Activated CD4-positive, alpha-beta memory T cell treated with anti-CD3 and anti-CD28 coated beads for 36 hours (primary cell): Measurements from ENCODE around the gene MPP3. TPM values are rescaled to one million over a fixed set of nuclear protein-coding genes. Genes with fewer than 3 reads are reported as not detected.

Source experiments
- CTCF ChIA-PET: fragments of 350-600 bp; sonication (Branson Sonifier 250); formaldehyde crosslinking; loops from one replicate; lab custom pipeline; 2021; ENCODE audit warnings: antibody characterized with exemption, inconsistent platforms; lab: Charles Lee
- POLR2A ChIA-PET: fragments of 350-600 bp; sonication (Branson Sonifier 250); formaldehyde crosslinking; loops from one replicate; lab custom pipeline; 2021; ENCODE audit warnings: antibody characterized with exemption; lab: Charles Lee
- DNase-seq: peaks from one replicate; pipeline ENCODE4 v3.0.0-alpha.2; 2020
- H3K27ac Mint-ChIP-seq: one replicate; pipeline ENCODE4 v1.8.0; 2021; ENCODE audit warnings: mixed read lengths
- H3K27me3 Mint-ChIP-seq: one replicate; pipeline ENCODE4 v1.8.0; 2021; ENCODE audit warnings: mixed read lengths
- H3K36me3 Mint-ChIP-seq: one replicate; pipeline ENCODE4 v1.8.0; 2021; ENCODE audit warnings: mixed read lengths
- H3K4me1 Mint-ChIP-seq: one replicate; pipeline ENCODE4 v1.8.0; 2021; ENCODE audit warnings: low read depth, mixed read lengths
- H3K4me3 Mint-ChIP-seq: one replicate; pipeline ENCODE4 v1.8.0; 2021; ENCODE audit warnings: mild to moderate bottlenecking, mixed read lengths
- H3K9me3 Mint-ChIP-seq: one replicate; pipeline ENCODE4 v1.8.0; 2021; ENCODE audit warnings: mixed read lengths
- intact Hi-C: fragments of 100-400 bp; cut with micrococcal nuclease; formaldehyde crosslinking; loops from one replicate; pipeline ENCODE4 v1.15.1; 2023
- total RNA-seq, 2 experiments: library from RNA; stranded (reverse); gene quantifications; one replicate each; pipeline ENCODE4 v1.2.3, GENCODE V29; 2021

Gene MPP3
- total RNA-seq, 2 experiments from 2014 or later: 0.41 to 0.62 TPM

GRCh38 chr17:43767053-43767712 is 65.8 kb downstream of the MPP3 start:
- Mint-ChIP-seq H3K9me3 (no peaks in the 10 kb centered on the region), H3K4me1 (no peaks in the 10 kb centered on the region), H3K36me3 (peaks cover 12% of the 10 kb centered on the region), H3K27ac (no peak overlapping the region), H3K4me3 (no peak overlapping the region), H3K27me3 (no peaks in the 10 kb centered on the region)
- intact Hi-C loops: no loop called here
- ChIA-PET CTCF (interaction anchor here (0.6 to 13.6 kb wide), 24 partner anchors 10 to 283 kb away, joined by 3 to 582 read pairs (median 4); partner anchors contain the start of genes CD300LG, CFAP97D1, DHX8 and DUSP3), POLR2A (interaction anchor here (1.0 kb wide), 1 partner anchor 10 kb away, joined by 4 read pairs; no protein-coding TSS in a partner anchor)
- DNase-seq: no peak

GRCh38 chr17:43766413-43767052 is 66.4 kb downstream of the MPP3 start:
- ChIA-PET CTCF (interaction anchor here (0.6 to 13.6 kb wide), 39 partner anchors 10 to 283 kb away, joined by 3 to 582 read pairs (median 4); partner anchors contain the start of genes CD300LG, CFAP97D1, DHX8 and DUSP3), POLR2A (interaction anchor here (1.0 kb wide), 1 partner anchor 11 kb away, joined by 4 read pairs; no protein-coding TSS in a partner anchor)
- no peaks in the 10 kb centered on the region for H3K9me3 Mint-ChIP-seq
- no peaks in the 10 kb centered on the region for H3K27me3 Mint-ChIP-seq
- no peak overlapping the region for H3K27ac Mint-ChIP-seq
- H3K36me3 Mint-ChIP-seq: peaks cover 8% of the 10 kb centered on the region
- H3K4me1 Mint-ChIP-seq: no peaks in the 10 kb centered on the region
- intact Hi-C loops: no loop called here
- no peak overlapping the region for H3K4me3 Mint-ChIP-seq
- peak; percentile 59 for DNase-seq

- peak; percentile 94 for DNase-seq
These were observed 72.6 kb downstream of the MPP3 start for GRCh38 chr17:43760254-43760852.

GRCh38 chr17:43759836-43760235 is 73.1 kb downstream of the MPP3 start:
- peaks cover 23% of the 10 kb centered on the region for H3K27me3 Mint-ChIP-seq
- no peaks in the 10 kb centered on the region for H3K4me1 Mint-ChIP-seq
- H3K36me3 Mint-ChIP-seq: no peaks in the 10 kb centered on the region
- H3K4me3 Mint-ChIP-seq: no peak overlapping the region
- ChIA-PET POLR2A (no interaction called here), CTCF (interaction anchor here (1.0 to 13.6 kb wide), 18 partner anchors 9 to 184 kb away, joined by 3 to 582 read pairs (median 6); partner anchors contain the start of gene CD300LG)
- no peaks in the 10 kb centered on the region for H3K9me3 Mint-ChIP-seq
- intact Hi-C loops: loop anchor here (1.0 kb wide), 2 partner anchors 66 to 183 kb away; no protein-coding TSS in a partner anchor
- no peak overlapping the region for H3K27ac Mint-ChIP-seq
- no peak for DNase-seq

More at GRCh38 chr17:43760254-43760852, 72.6 kb downstream of the MPP3 start:
- Mint-ChIP-seq H3K4me1 (no peaks in the 10 kb centered on the region), H3K9me3 (no peaks in the 10 kb centered on the region), H3K4me3 (no peak overlapping the region), H3K36me3 (no peaks in the 10 kb centered on the region), H3K27ac (no peak overlapping the region), H3K27me3 (peaks cover 23% of the 10 kb centered on the region)
- ChIA-PET CTCF (interaction anchor here (0.9 to 13.6 kb wide), 25 partner anchors 9 to 184 kb away, joined by 3 to 582 read pairs (median 6); partner anchors contain the start of gene CD300LG), POLR2A (interaction anchor here (0.7 to 1.0 kb wide), 2 partner anchors 65 to 66 kb away, joined by 3 read pairs; no protein-coding TSS in a partner anchor)
- intact Hi-C loops: loop anchor here (1.0 kb wide), 2 partner anchors 66 to 183 kb away; no protein-coding TSS in a partner anchor

- intact Hi-C loops: no loop called here
- Mint-ChIP-seq H3K36me3 (no peaks in the 10 kb centered on the region), H3K27me3 (peaks cover 31% of the 10 kb centered on the region), H3K9me3 (no peaks in the 10 kb centered on the region), H3K4me1 (no peaks in the 10 kb centered on the region), H3K27ac (no peak within 1 kb of the TSS), H3K4me3 (no peak within 1 kb of the TSS)
- no peak for DNase-seq
- ChIA-PET CTCF (interaction anchor here (0.5 to 13.6 kb wide), 13 partner anchors 8 to 183 kb away, joined by 3 to 582 read pairs (median 5); no protein-coding TSS in a partner anchor), POLR2A (no interaction called here)
These were observed 74.3 kb downstream of the MPP3 start, which contains the start of gene SOST for GRCh38 chr17:43758497-43759174. Gene SOST (minus strand): TSS chr17:43758791. CDS start chr17:43758741, 50 bp downstream.

GRCh38 chr17:43758086-43758485 is 74.9 kb downstream of the MPP3 start:
- H3K9me3 Mint-ChIP-seq: no peaks in the 10 kb centered on the region
- intact Hi-C loops: no loop called here
- ChIA-PET CTCF (interaction anchor here (0.8 to 13.6 kb wide), 9 partner anchors 8 to 182 kb away, joined by 3 to 582 read pairs (median 3); no protein-coding TSS in a partner anchor), POLR2A (no interaction called here)
- DNase-seq: no peak
- H3K4me3 Mint-ChIP-seq: no peak overlapping the region
- H3K36me3 Mint-ChIP-seq: no peaks in the 10 kb centered on the region
- no peak overlapping the region for H3K27ac Mint-ChIP-seq
- H3K27me3 Mint-ChIP-seq: peaks cover 35% of the 10 kb centered on the region
- H3K4me1 Mint-ChIP-seq: no peaks in the 10 kb centered on the region

GRCh38 chr17:43757171-43757660 is 75.7 kb downstream of the MPP3 start:
- intact Hi-C loops: no loop called here
- H3K27me3 Mint-ChIP-seq: peaks cover 37% of the 10 kb centered on the region
- POLR2A ChIA-PET: no interaction called here

GRCh38 chr17:43756201-43756600 is 76.7 kb downstream of the MPP3 start:
- DNase-seq: no peak
- H3K4me3 Mint-ChIP-seq: no peak overlapping the region
- H3K36me3 Mint-ChIP-seq: no peaks in the 10 kb centered on the region
- H3K27ac Mint-ChIP-seq: no peak overlapping the region
- ChIA-PET CTCF (interaction anchor here (1.2 to 13.6 kb wide), 4 partner anchors 10 to 180 kb away, joined by 6 to 582 read pairs (median 12); no protein-coding TSS in a partner anchor), POLR2A (no interaction called here)
- no peaks in the 10 kb centered on the region for H3K9me3 Mint-ChIP-seq
- H3K27me3 Mint-ChIP-seq: peaks cover 38% of the 10 kb centered on the region
- H3K4me1 Mint-ChIP-seq: no peaks in the 10 kb centered on the region
- intact Hi-C loops: no loop called here

More at GRCh38 chr17:43757171-43757660, 75.7 kb downstream of the MPP3 start:
- no peaks in the 10 kb centered on the region for H3K4me1 Mint-ChIP-seq
- no peaks in the 10 kb centered on the region for H3K36me3 Mint-ChIP-seq
- no peak overlapping the region for H3K4me3 Mint-ChIP-seq
- no peak overlapping the region for H3K27ac Mint-ChIP-seq
- DNase-seq: no peak
- H3K9me3 Mint-ChIP-seq: no peaks in the 10 kb centered on the region
- CTCF ChIA-PET: interaction anchor here (0.9 to 13.6 kb wide), 6 partner anchors 8 to 61 kb away, joined by 3 to 582 read pairs (median 4); no protein-coding TSS in a partner anchor

- Mint-ChIP-seq H3K27me3 (peaks cover 41% of the 10 kb centered on the region), H3K4me3 (no peak overlapping the region), H3K4me1 (no peaks in the 10 kb centered on the region), H3K27ac (no peak overlapping the region), H3K9me3 (no peaks in the 10 kb centered on the region), H3K36me3 (no peaks in the 10 kb centered on the region)
- ChIA-PET CTCF (interaction anchor here (0.9 to 13.6 kb wide), 5 partner anchors 11 to 179 kb away, joined by 3 to 582 read pairs (median 6); partner anchors contain the start of gene CD300LG), POLR2A (no interaction called here)
- DNase-seq: peak; percentile 27
- intact Hi-C loops: no loop called here
These were observed 77.5 kb downstream of the MPP3 start for GRCh38 chr17:43755389-43755875.

GRCh38 chr17:43754947-43755346 is 78.0 kb downstream of the MPP3 start:
- no peak for DNase-seq
- Mint-ChIP-seq H3K9me3 (no peaks in the 10 kb centered on the region), H3K4me3 (no peak overlapping the region), H3K36me3 (no peaks in the 10 kb centered on the region), H3K27ac (no peak overlapping the region), H3K4me1 (no peaks in the 10 kb centered on the region), H3K27me3 (peaks cover 42% of the 10 kb centered on the region)
- intact Hi-C loops: no loop called here
- ChIA-PET CTCF (interaction anchor here (0.9 to 13.6 kb wide), 4 partner anchors 11 to 91 kb away, joined by 3 to 582 read pairs (median 12); partner anchors contain the start of gene CD300LG), POLR2A (no interaction called here)
